Neural cell (in vitro differentiated cells): ENCODE measurements around the gene SYTL3. TPM values are rescaled to one million over a fixed set of nuclear protein-coding genes. Genes with fewer than 3 reads are reported as not detected.

Experiments used
- H2AFZ ChIP-seq: fragments of 200-600, 300-800 bp; sonication (generic), shearing (Covaris generic); 2 replicates; pipeline ENCODE4 v1.6.0; 2014; ENCODE audit warnings: low read depth, mild to moderate bottlenecking, antibody characterized with exemption, low read length, moderate library complexity
- H3F3A ChIP-seq: fragments of 200-600 bp; shearing (Covaris generic); 2 replicates; pipeline ENCODE4 v1.6.1; 2016; ENCODE audit warnings: mild to moderate bottlenecking, moderate library complexity, mixed read lengths, antibody characterized with exemption, low read length; ENCODE audit not compliant: insufficient read depth, poor library complexity, severe bottlenecking
- H3K27ac ChIP-seq: fragments of 200-600, 300-800 bp; sonication (generic), shearing (Covaris generic); 2 replicates; pipeline ENCODE4 v1.5.1; 2014; ENCODE audit warnings: mild to moderate bottlenecking, low read length, moderate library complexity
- H3K27me3 ChIP-seq: fragments of 300-800, 200-600 bp; sonication (generic), shearing (Covaris generic); 2 replicates; pipeline ENCODE4 v1.6.0; 2014; ENCODE audit warnings: mild to moderate bottlenecking, low read depth, low read length, moderate library complexity; ENCODE audit not compliant: insufficient read depth
- H3K36me3 ChIP-seq: fragments of 300-800, 200-600 bp; sonication (generic), shearing (Covaris generic); 2 replicates; pipeline ENCODE4 v1.5.1; 2014; ENCODE audit warnings: mild to moderate bottlenecking, antibody characterized with exemption, low read length, moderate library complexity; ENCODE audit not compliant: insufficient read depth
- H3K4me2 ChIP-seq: fragments of 300-800, 200-600 bp; sonication (generic), shearing (Covaris generic); 2 replicates; pipeline ENCODE4 v1.6.0; 2014; ENCODE audit warnings: mild to moderate bottlenecking, low read length
- H3K4me3 ChIP-seq: fragments of 300-800, 200-600 bp; sonication (generic), shearing (Covaris generic); 2 replicates; pipeline ENCODE4 v1.5.1; 2014; ENCODE audit warnings: mild to moderate bottlenecking, low read length, moderate library complexity
- H3K79me2 ChIP-seq: fragments of 200-600 bp; shearing (Covaris generic); replicated peaks from 2 replicates; pipeline ENCODE4 v1.6.0; 2014; ENCODE audit warnings: mild to moderate bottlenecking, low read length, moderate library complexity; ENCODE audit not compliant: insufficient read depth
- H3K9ac ChIP-seq: fragments of 300-800, 200-600 bp; sonication (generic), shearing (Covaris generic); 2 replicates; pipeline ENCODE4 v1.6.1; 2016; ENCODE audit warnings: mild to moderate bottlenecking, low read length, mixed read lengths
- H3K9me2 ChIP-seq: fragments of 200-600 bp; shearing (Covaris generic); 2 replicates; pipeline ENCODE4 v1.6.1; 2016; ENCODE audit warnings: mild to moderate bottlenecking, low read length, mixed read lengths; ENCODE audit not compliant: insufficient read depth
- H3K9me3 ChIP-seq: fragments of 200-600, 300-800 bp; sonication (generic), shearing (Covaris generic); 2 replicates; pipeline ENCODE4 v1.6.1; 2016; ENCODE audit warnings: mild to moderate bottlenecking, mixed run types, low read length, moderate library complexity, mixed read lengths
- H4K20me1 ChIP-seq: fragments of 200-600 bp; shearing (Covaris generic); 2 replicates; pipeline ENCODE4 v1.6.1; 2016; ENCODE audit warnings: mild to moderate bottlenecking, mixed run types; ENCODE audit not compliant: insufficient read depth
- EP300 ChIP-seq: fragments of 450-650 bp; conservative IDR thresholded peaks from 2 replicates; pipeline ENCODE4 v1.6.1; 2014; ENCODE audit warnings: antibody characterized with exemption, mild to moderate bottlenecking, moderate library complexity; ENCODE audit not compliant: poor library complexity, severe bottlenecking
- EZH2 ChIP-seq: fragments of 200-600, 300-800 bp; shearing (Covaris generic), sonication (generic); IDR thresholded peaks from 2 replicates; pipeline ENCODE4 v1.6.1; 2014; ENCODE audit warnings: antibody characterized with exemption, low read length, borderline replicate concordance, mild to moderate bottlenecking; ENCODE audit not compliant: insufficient read depth, poor library complexity, severe bottlenecking
- MXI1 ChIP-seq: fragments of 450-650 bp; conservative IDR thresholded peaks from 2 replicates; pipeline ENCODE4 v1.6.1; 2014; ENCODE audit warnings: antibody characterized with exemption, mild to moderate bottlenecking; ENCODE audit not compliant: poor library complexity, severe bottlenecking
- POLR2AphosphoS5 ChIP-seq: IDR thresholded peaks from 2 replicates; pipeline ENCODE4 v1.6.1; 2012
- RAD21 ChIP-seq: fragments of 450-650 bp; conservative IDR thresholded peaks from 2 replicates; pipeline ENCODE4 v1.6.1; 2014; ENCODE audit warnings: antibody characterized with exemption, mild to moderate bottlenecking, moderate library complexity
- SMC3 ChIP-seq: fragments of 450-650 bp; conservative IDR thresholded peaks from 2 replicates; pipeline ENCODE4 v1.6.1; 2014; ENCODE audit warnings: antibody characterized with exemption, mild to moderate bottlenecking, moderate library complexity; ENCODE audit not compliant: poor library complexity
- TAF1 ChIP-seq: IDR thresholded peaks from 2 replicates; pipeline ENCODE4 v1.6.1; 2012; ENCODE audit warnings: low read depth
- polyA plus RNA-seq: library from polyadenylated mRNA; depleted of rRNA; stranded (reverse); fragments of >200 nt; gene quantifications from 2 replicates; pipeline ENCODE4 v1.2.3, GENCODE V29; 2014
- TF ChIP-seq, protein P1 (sequence below): IDR thresholded peaks from 2 replicates; pipeline ENCODE4 v1.6.1; 2012; ENCODE audit warnings: borderline replicate concordance
- TF ChIP-seq, protein P2 (sequence below): fragments of 450-650 bp; IDR thresholded peaks from 2 replicates; pipeline ENCODE4 v1.5.1; 2014; ENCODE audit warnings: antibody characterized with exemption, mild to moderate bottlenecking, moderate library complexity; ENCODE audit not compliant: poor library complexity, severe bottlenecking

Gene SYTL3
- polyA plus RNA-seq, 1 donor from 2014 or later: 2.1 TPM

DNA sequence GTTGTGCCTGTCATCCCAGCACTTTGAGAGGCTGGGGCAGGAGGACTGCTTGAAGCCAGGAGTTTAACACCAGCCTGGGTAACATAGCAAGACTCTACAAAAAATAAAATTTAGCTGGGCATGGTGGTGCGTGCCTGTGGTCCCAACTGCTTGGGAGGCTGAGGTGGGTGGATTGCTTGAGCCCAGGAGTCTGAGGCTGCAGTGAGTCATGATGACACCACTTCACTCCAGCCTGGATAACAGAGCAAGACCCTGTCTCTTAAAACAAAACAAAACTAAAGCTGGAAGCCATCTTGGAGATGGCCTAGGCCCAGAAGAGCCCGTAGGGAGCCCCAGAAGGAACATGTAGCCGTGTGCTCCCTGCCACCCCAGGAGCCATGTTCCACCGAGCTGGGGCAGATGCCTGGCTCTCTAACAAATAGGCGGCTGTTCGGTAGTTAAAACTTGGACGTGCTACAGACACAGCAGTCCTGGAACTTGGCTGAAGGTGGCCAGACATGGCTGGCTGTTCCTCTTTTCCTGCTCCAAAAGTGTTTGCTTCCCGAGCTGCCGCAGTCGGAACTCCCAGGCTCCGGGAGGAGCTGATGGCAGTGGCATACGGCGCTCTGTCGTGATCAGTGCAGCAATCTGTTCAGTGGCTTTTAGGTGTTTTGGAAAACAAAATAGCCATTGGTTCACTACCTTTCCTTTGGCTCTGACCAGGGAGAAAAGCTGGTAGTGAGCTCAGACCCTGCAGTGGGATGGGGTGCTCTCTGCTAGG lies 42.3 kb upstream of the SYTL3 start:
- H3K9ac ChIP-seq: no peak overlapping the region
- H2AFZ ChIP-seq: no peak overlapping the region
- no peaks in the 10 kb centered on the region for H3K9me3 ChIP-seq
- H3K9me2 ChIP-seq: no peaks in the 10 kb centered on the region
- no peak overlapping the region for H3K4me2 ChIP-seq
- H3F3A ChIP-seq: no peaks in the 10 kb centered on the region
- no peaks in the 10 kb centered on the region for H3K27me3 ChIP-seq
- H3K79me2 ChIP-seq: no peaks in the 10 kb centered on the region
- H3K36me3 ChIP-seq: no peaks in the 10 kb centered on the region
- no peak overlapping the region for H3K4me3 ChIP-seq
- H4K20me1 ChIP-seq: no peaks in the 10 kb centered on the region
- no peak overlapping the region for H3K27ac ChIP-seq
- TF ChIP-seq EP300: no peak
- TF ChIP-seq, protein P1, sequence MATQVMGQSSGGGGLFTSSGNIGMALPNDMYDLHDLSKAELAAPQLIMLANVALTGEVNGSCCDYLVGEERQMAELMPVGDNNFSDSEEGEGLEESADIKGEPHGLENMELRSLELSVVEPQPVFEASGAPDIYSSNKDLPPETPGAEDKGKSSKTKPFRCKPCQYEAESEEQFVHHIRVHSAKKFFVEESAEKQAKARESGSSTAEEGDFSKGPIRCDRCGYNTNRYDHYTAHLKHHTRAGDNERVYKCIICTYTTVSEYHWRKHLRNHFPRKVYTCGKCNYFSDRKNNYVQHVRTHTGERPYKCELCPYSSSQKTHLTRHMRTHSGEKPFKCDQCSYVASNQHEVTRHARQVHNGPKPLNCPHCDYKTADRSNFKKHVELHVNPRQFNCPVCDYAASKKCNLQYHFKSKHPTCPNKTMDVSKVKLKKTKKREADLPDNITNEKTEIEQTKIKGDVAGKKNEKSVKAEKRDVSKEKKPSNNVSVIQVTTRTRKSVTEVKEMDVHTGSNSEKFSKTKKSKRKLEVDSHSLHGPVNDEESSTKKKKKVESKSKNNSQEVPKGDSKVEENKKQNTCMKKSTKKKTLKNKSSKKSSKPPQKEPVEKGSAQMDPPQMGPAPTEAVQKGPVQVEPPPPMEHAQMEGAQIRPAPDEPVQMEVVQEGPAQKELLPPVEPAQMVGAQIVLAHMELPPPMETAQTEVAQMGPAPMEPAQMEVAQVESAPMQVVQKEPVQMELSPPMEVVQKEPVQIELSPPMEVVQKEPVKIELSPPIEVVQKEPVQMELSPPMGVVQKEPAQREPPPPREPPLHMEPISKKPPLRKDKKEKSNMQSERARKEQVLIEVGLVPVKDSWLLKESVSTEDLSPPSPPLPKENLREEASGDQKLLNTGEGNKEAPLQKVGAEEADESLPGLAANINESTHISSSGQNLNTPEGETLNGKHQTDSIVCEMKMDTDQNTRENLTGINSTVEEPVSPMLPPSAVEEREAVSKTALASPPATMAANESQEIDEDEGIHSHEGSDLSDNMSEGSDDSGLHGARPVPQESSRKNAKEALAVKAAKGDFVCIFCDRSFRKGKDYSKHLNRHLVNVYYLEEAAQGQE: no peak
- TF ChIP-seq, protein P2, sequence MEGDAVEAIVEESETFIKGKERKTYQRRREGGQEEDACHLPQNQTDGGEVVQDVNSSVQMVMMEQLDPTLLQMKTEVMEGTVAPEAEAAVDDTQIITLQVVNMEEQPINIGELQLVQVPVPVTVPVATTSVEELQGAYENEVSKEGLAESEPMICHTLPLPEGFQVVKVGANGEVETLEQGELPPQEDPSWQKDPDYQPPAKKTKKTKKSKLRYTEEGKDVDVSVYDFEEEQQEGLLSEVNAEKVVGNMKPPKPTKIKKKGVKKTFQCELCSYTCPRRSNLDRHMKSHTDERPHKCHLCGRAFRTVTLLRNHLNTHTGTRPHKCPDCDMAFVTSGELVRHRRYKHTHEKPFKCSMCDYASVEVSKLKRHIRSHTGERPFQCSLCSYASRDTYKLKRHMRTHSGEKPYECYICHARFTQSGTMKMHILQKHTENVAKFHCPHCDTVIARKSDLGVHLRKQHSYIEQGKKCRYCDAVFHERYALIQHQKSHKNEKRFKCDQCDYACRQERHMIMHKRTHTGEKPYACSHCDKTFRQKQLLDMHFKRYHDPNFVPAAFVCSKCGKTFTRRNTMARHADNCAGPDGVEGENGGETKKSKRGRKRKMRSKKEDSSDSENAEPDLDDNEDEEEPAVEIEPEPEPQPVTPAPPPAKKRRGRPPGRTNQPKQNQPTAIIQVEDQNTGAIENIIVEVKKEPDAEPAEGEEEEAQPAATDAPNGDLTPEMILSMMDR: no peak
- no peak for TF ChIP-seq RAD21
- TF ChIP-seq POLR2AphosphoS5: no peak
- TF ChIP-seq SMC3: no peak
- TF ChIP-seq TAF1: no peak
- no peak for TF ChIP-seq EZH2
- TF ChIP-seq MXI1: no peak

DNA sequence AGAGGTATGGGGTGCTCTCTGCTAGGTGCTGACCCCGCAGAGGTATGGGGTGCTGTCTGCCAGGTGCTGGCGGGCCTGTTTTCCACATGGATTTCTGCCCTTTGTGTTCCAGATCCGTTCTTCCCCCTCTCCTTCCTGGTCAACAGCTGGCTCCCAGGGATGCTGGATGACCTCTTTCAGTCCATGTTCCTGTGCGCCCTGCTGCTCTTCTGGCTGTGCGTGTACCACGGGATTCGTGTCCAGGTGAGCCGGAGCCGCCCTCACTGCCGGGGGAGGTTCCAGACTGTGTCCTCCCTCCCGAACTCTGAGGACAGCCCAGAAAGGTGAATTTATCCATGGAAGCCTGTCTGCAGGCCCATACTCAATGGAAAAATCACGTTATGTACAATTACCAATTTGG lies 41.6 kb upstream of the SYTL3 start:
- no peak overlapping the region for H3K27ac ChIP-seq
- TF ChIP-seq, protein P1: no peak
- TF ChIP-seq EZH2: no peak
- no peak for TF ChIP-seq POLR2AphosphoS5
- TF ChIP-seq TAF1: no peak
- no peak for TF ChIP-seq RAD21
- no peak for TF ChIP-seq EP300
- no peak for TF ChIP-seq SMC3
- TF ChIP-seq, protein P2: no peak
- no peak for TF ChIP-seq MXI1
- no peak overlapping the region for H3K4me2 ChIP-seq
- H3K9ac ChIP-seq: no peak overlapping the region
- H3K9me2 ChIP-seq: no peaks in the 10 kb centered on the region
- H2AFZ ChIP-seq: no peak overlapping the region
- no peak overlapping the region for H3K4me3 ChIP-seq
- H3K9me3 ChIP-seq: no peaks in the 10 kb centered on the region
- no peaks in the 10 kb centered on the region for H3F3A ChIP-seq
- no peaks in the 10 kb centered on the region for H3K79me2 ChIP-seq
- H3K27me3 ChIP-seq: no peaks in the 10 kb centered on the region
- H4K20me1 ChIP-seq: no peaks in the 10 kb centered on the region
- no peaks in the 10 kb centered on the region for H3K36me3 ChIP-seq
